Measurements from ENCODE around the gene IL10RB. TPM values are rescaled to one million over a fixed set of nuclear protein-coding genes. Genes with fewer than 3 reads are reported as not detected.

The IL10RB gene
- total and polyA plus RNA-seq, 2 of the 13 experiments (the other 11 are each of a cell fraction or from before 2014, with no cell fraction given): 17.4 to 18.2 TPM

DNA sequence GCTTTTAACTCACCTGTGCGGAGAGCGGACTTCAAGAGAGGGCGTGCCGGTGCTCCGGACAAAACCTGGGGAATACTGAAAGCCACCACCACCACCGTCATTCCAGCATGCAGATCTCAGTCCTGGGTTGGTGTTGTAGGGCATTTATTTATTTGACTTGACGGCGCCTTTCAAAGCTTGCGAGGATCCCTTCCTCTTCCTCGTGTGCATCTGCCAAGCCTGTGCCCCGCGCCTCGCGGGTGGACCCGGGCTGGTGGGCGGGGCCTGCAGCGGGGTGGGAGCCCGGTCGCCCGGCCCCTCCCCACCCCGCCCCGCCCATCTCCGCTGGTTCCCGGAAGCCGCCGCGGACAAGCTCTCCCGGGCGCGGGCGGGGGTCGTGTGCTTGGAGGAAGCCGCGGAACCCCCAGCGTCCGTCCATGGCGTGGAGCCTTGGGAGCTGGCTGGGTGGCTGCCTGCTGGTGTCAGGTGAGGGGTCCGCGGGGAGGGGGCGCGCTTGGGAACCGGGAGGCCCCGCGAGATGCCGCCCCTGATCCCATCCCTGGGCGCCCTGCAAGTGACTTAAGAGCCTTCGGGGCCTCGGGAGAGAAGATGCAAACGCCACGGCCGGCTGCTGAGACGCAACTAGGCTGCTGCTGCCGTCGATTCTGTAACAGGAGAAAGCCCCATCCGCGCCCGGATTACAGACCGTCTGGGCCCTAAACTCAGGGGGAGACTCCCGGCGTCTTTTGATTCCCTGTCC, at the start of gene IL10RB (continued):
- TF ChIP-seq, protein P1, sequence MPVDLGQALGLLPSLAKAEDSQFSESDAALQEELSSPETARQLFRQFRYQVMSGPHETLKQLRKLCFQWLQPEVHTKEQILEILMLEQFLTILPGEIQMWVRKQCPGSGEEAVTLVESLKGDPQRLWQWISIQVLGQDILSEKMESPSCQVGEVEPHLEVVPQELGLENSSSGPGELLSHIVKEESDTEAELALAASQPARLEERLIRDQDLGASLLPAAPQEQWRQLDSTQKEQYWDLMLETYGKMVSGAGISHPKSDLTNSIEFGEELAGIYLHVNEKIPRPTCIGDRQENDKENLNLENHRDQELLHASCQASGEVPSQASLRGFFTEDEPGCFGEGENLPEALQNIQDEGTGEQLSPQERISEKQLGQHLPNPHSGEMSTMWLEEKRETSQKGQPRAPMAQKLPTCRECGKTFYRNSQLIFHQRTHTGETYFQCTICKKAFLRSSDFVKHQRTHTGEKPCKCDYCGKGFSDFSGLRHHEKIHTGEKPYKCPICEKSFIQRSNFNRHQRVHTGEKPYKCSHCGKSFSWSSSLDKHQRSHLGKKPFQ (CRISPR knock-in tag; IDR thresholded peaks at IDR 0.05; ENCODE audit: insufficient replicate concordance): no peak
- TF ChIP-seq ZNF317 (CRISPR knock-in tag; IDR thresholded peaks at IDR 0.05) (no peak), ARHGAP35 (CRISPR knock-in tag; IDR thresholded peaks at IDR 0.05; ENCODE audit: borderline replicate concordance) (no peak), MTF2 (CRISPR knock-in tag; IDR thresholded peaks at IDR 0.05; ENCODE audit: borderline replicate concordance) (no peak), ZNF883 (CRISPR knock-in tag; IDR thresholded peaks at IDR 0.05; ENCODE audit: not compliant biosample characterization) (peak; percentile 9), KLF11 (CRISPR knock-in tag; IDR thresholded peaks at IDR 0.05) (no peak), ZNF234 (CRISPR knock-in tag; conservative IDR thresholded peaks at IDR 0.05) (no peak)
- TF ChIP-seq, protein P2, sequence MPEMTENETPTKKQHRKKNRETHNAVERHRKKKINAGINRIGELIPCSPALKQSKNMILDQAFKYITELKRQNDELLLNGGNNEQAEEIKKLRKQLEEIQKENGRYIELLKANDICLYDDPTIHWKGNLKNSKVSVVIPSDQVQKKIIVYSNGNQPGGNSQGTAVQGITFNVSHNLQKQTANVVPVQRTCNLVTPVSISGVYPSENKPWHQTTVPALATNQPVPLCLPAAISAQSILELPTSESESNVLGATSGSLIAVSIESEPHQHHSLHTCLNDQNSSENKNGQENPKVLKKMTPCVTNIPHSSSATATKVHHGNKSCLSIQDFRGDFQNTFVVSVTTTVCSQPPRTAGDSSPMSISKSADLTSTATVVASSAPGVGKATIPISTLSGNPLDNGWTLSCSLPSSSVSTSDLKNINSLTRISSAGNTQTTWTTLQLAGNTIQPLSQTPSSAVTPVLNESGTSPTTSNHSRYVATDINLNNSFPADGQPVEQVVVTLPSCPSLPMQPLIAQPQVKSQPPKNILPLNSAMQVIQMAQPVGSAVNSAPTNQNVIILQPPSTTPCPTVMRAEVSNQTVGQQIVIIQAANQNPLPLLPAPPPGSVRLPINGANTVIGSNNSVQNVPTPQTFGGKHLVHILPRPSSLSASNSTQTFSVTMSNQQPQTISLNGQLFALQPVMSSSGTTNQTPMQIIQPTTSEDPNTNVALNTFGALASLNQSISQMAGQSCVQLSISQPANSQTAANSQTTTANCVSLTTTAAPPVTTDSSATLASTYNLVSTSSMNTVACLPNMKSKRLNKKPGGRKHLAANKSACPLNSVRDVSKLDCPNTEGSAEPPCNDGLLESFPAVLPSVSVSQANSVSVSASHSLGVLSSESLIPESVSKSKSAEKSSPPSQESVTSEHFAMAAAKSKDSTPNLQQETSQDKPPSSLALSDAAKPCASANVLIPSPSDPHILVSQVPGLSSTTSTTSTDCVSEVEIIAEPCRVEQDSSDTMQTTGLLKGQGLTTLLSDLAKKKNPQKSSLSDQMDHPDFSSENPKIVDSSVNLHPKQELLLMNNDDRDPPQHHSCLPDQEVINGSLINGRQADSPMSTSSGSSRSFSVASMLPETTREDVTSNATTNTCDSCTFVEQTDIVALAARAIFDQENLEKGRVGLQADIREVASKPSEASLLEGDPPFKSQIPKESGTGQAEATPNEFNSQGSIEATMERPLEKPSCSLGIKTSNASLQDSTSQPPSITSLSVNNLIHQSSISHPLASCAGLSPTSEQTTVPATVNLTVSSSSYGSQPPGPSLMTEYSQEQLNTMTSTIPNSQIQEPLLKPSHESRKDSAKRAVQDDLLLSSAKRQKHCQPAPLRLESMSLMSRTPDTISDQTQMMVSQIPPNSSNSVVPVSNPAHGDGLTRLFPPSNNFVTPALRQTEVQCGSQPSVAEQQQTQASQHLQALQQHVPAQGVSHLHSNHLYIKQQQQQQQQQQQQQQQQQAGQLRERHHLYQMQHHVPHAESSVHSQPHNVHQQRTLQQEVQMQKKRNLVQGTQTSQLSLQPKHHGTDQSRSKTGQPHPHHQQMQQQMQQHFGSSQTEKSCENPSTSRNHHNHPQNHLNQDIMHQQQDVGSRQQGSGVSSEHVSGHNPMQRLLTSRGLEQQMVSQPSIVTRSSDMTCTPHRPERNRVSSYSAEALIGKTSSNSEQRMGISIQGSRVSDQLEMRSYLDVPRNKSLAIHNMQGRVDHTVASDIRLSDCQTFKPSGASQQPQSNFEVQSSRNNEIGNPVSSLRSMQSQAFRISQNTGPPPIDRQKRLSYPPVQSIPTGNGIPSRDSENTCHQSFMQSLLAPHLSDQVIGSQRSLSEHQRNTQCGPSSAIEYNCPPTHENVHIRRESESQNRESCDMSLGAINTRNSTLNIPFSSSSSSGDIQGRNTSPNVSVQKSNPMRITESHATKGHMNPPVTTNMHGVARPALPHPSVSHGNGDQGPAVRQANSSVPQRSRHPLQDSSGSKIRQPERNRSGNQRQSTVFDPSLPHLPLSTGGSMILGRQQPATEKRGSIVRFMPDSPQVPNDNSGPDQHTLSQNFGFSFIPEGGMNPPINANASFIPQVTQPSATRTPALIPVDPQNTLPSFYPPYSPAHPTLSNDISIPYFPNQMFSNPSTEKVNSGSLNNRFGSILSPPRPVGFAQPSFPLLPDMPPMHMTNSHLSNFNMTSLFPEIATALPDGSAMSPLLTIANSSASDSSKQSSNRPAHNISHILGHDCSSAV (CRISPR knock-in tag; IDR thresholded peaks at IDR 0.05; ENCODE audit: borderline replicate concordance): no peak
- TF ChIP-seq, protein P3, sequence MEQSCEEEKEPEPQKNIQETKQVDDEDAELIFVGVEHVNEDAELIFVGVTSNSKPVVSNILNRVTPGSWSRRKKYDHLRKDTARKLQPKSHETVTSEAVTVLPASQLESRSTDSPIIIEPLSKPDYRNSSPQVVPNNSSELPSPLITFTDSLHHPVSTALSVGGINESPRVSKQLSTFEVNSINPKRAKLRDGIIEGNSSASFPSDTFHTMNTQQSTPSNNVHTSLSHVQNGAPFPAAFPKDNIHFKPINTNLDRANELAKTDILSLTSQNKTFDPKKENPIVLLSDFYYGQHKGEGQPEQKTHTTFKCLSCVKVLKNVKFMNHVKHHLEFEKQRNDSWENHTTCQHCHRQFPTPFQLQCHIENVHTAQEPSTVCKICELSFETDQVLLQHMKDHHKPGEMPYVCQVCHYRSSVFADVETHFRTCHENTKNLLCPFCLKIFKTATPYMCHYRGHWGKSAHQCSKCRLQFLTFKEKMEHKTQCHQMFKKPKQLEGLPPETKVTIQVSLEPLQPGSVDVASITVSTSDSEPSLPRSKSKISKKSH (CRISPR knock-in tag; IDR thresholded peaks at IDR 0.05; ENCODE audit: borderline replicate concordance): no peak
